Gastrocnemius medialis (tissue), 4 donors: ENCODE results near the gene ZNF497.

Source experiments
- CTCF ChIP-seq, 5 experiments: fragments of 450-650 bp in 3 of 5; fragments of 200-600 bp in 2 of 5; sonication (generic) in 2 of 5; IDR thresholded peaks in 4 of 5; conservative IDR thresholded peaks in 1 of 5; 1 replicate in 4 of 5; 2 replicates in 1 of 5; pipeline ENCODE4 v1.5.1; 2016 to 2019; ENCODE audit warnings: antibody characterized with exemption in 5 of 5, mild to moderate bottlenecking in 3 of 5, moderate library complexity in 3 of 5
- POLR2A ChIP-seq, 2 donors: fragments of 450-650 bp; IDR thresholded peaks; one replicate each; pipeline ENCODE4 v1.6.1; 2017; ENCODE audit warnings: antibody characterized with exemption in 2 of 2, mild to moderate bottlenecking in 2 of 2, moderate library complexity in 2 of 2

GRCh38 chr19:58335630-58336029, 26.9 kb downstream of the ZNF497 start:
- no peak for TF ChIP-seq CTCF (IDR thresholded peaks at IDR 0.05 in 4 of 5, conservative IDR thresholded peaks at IDR 0.05 in 1 of 5)
- no peak for TF ChIP-seq POLR2A (IDR thresholded peaks at IDR 0.05)
